ENCODE results near the gene ADAMTS13.

The ADAMTS13 gene

GRCh38 chr9:133456409-133456808 is 34.2 kb downstream of the ADAMTS13 start:
- TF ChIP-seq CTCF (IDR thresholded peaks at IDR 0.05), result no peak
- H3K9ac ChIP-seq, result no peak overlapping the region
- no peak overlapping the region for H2AFZ ChIP-seq
- no peaks in the 10 kb centered on the region for H3K36me3 ChIP-seq (ENCODE audit: control insufficient read depth, insufficient read depth, low read length)
- H3K4me1 ChIP-seq, result peaks cover 4% of the 10 kb centered on the region
- no peaks in the 10 kb centered on the region for H3K9me3 ChIP-seq (ENCODE audit: control insufficient read depth, low read length)
- H3K27me3 ChIP-seq (ENCODE audit: control insufficient read depth, insufficient read depth, low read length), result no peaks in the 10 kb centered on the region
- H3K79me2 ChIP-seq, result no peaks in the 10 kb centered on the region
- H3K4me3 ChIP-seq (ENCODE audit: low read depth, low read length), result no peak overlapping the region
- H3K27ac ChIP-seq, result no peak overlapping the region
- H3K4me2 ChIP-seq (ENCODE audit: low read length), result no peak overlapping the region

- H3K36me3 ChIP-seq (ENCODE audit: control insufficient read depth, insufficient read depth, low read length), result no peaks in the 10 kb centered on the region
- peaks cover 8% of the 10 kb centered on the region for H3K4me1 ChIP-seq
- H3K9ac ChIP-seq, result no peak overlapping the region
- H3K4me3 ChIP-seq (ENCODE audit: low read depth, low read length), result no peak overlapping the region
- H3K27me3 ChIP-seq (ENCODE audit: control insufficient read depth, insufficient read depth, low read length), result no peaks in the 10 kb centered on the region
- no peak overlapping the region for H2AFZ ChIP-seq
- H3K4me2 ChIP-seq (ENCODE audit: low read length), result no peak overlapping the region
- H3K79me2 ChIP-seq, result no peaks in the 10 kb centered on the region
- no peak overlapping the region for H3K27ac ChIP-seq
- no peak for TF ChIP-seq CTCF (IDR thresholded peaks at IDR 0.05)
- no peaks in the 10 kb centered on the region for H3K9me3 ChIP-seq (ENCODE audit: control insufficient read depth, low read length)
Measured at GRCh38 chr9:133457233-133457632, 35.1 kb downstream of the ADAMTS13 start.

- H3K79me2 ChIP-seq, result no peaks in the 10 kb centered on the region
- H3K27me3 ChIP-seq (ENCODE audit: control insufficient read depth, insufficient read depth, low read length), result no peaks in the 10 kb centered on the region
- H3K9me3 ChIP-seq (ENCODE audit: control insufficient read depth, low read length), result no peaks in the 10 kb centered on the region
- no peaks in the 10 kb centered on the region for H3K36me3 ChIP-seq (ENCODE audit: control insufficient read depth, insufficient read depth, low read length)
- no peak for TF ChIP-seq CTCF (IDR thresholded peaks at IDR 0.05)
- no peak overlapping the region for H2AFZ ChIP-seq
- no peak overlapping the region for H3K27ac ChIP-seq
- H3K4me2 ChIP-seq (ENCODE audit: low read length), result no peak overlapping the region
- peaks cover 12% of the 10 kb centered on the region for H3K4me1 ChIP-seq
- no peak overlapping the region for H3K9ac ChIP-seq
- no peak overlapping the region for H3K4me3 ChIP-seq (ENCODE audit: low read depth, low read length)
Measured at GRCh38 chr9:133457748-133458147, 35.6 kb downstream of the ADAMTS13 start.

GRCh38 chr9:133458643-133459312 is 36.6 kb downstream of the ADAMTS13 start:
- Histone ChIP-seq H3K9me3 (ENCODE audit: control insufficient read depth, low read length) (no peaks in the 10 kb centered on the region), H3K4me1 (peaks cover 19% of the 10 kb centered on the region), H2AFZ (peak overlapping the region; percentile 62), H3K79me2 (no peaks in the 10 kb centered on the region), H3K27me3 (ENCODE audit: control insufficient read depth, insufficient read depth, low read length) (no peaks in the 10 kb centered on the region), H3K36me3 (ENCODE audit: control insufficient read depth, insufficient read depth, low read length) (no peaks in the 10 kb centered on the region), H3K27ac (peak overlapping the region; percentile 93), H3K4me2 (ENCODE audit: low read length) (peak overlapping the region; percentile 94), H3K9ac (no peak overlapping the region), H3K4me3 (ENCODE audit: low read depth, low read length) (peak overlapping the region; percentile 90)
- TF ChIP-seq CTCF (IDR thresholded peaks at IDR 0.05), result no peak

All from parathyroid adenoma (tissue), 2 donors.